Body of pancreas (tissue), 4 donors: ENCODE data around the gene SKI. TPM values are rescaled to one million over a fixed set of nuclear protein-coding genes. Genes with fewer than 3 reads are reported as not detected.

Experiments
- ATAC-seq: fragments of 150-250 bp; one replicate; pipeline ENCODE4 v1.9.1; 2016
- DNase-seq, 4 donors: peaks; one replicate each; pipeline ENCODE4 v3.0.0-alpha.2; 2019
- H3K27ac ChIP-seq, 4 donors: fragments of 200-600 bp; sonication (generic); 1 replicate in 3 of 4; 2 replicates in 1 of 4; pipeline versions ENCODE4 v1.5.1 to v1.6.1; 2016 to 2019; ENCODE audit warnings: mild to moderate bottlenecking in 1 of 4, mixed read lengths in 1 of 4, moderate library complexity in 1 of 4
- H3K27me3 ChIP-seq, 2 donors: fragments of 200-600 bp; sonication (generic); one replicate each; pipeline ENCODE4 v1.6.0; 2016; ENCODE audit warnings: mild to moderate bottlenecking in 1 of 2
- H3K36me3 ChIP-seq, 2 donors: fragments of 200-600 bp; sonication (generic); replicated peaks in 1 of 2; 2 replicates each; pipeline ENCODE4 v1.5.1; 2016; ENCODE audit warnings: low read depth in 2 of 2; ENCODE audit not compliant: insufficient read depth in 1 of 2
- H3K4me1 ChIP-seq: fragments of 200-600 bp; sonication (generic); one replicate; pipeline ENCODE4 v1.6.0; 2016
- H3K4me3 ChIP-seq, 2 donors: fragments of 200-600 bp; sonication (generic); 1 replicate in 1 of 2; 2 replicates in 1 of 2; pipeline ENCODE4 v1.5.1; 2016 to 2019
- H3K9me3 ChIP-seq, 3 donors: fragments of 200-600 bp; sonication (generic); 1 replicate in 2 of 3; 2 replicates in 1 of 3; pipeline ENCODE4 v1.5.1; 2016
- CTCF ChIP-seq, 7 experiments: fragments of 450-650 bp in 4 of 7; fragments of 200-600 bp in 3 of 7; sonication (generic) in 3 of 7; IDR thresholded peaks; one replicate each; pipeline ENCODE4 v1.5.1; 2016 to 2019; ENCODE audit warnings: antibody characterized with exemption in 7 of 7
- POLR2A ChIP-seq, 3 donors: fragments of 450-650 bp; IDR thresholded peaks; one replicate each; pipeline ENCODE4 v1.6.1; 2016; ENCODE audit warnings: antibody characterized with exemption in 3 of 3, mild to moderate bottlenecking in 2 of 3
- WGBS, 2 donors: methylation state at CpG; one replicate each; pipeline ENCODE4 v1.1.5; 2017; 5-methylcytosine and 5-hydroxymethylcytosine counted together
- intact Hi-C: fragments of 100-400 bp; cut with DNase I; formaldehyde crosslinking; loops from one replicate; pipeline ENCODE4 v1.15.1; 2023
- total RNA-seq, 2 donors: library from RNA; depleted of rRNA; stranded (reverse); fragments of >200 nt; gene quantifications; one replicate each; pipeline ENCODE4 v1.1.0, GENCODE V29; 2016

Gene SKI
- total RNA-seq, 2 donors from 2014 or later = 15.8 to 33.0 TPM

- 75 to 81% methylated on average over 15 to 24 of the region's 24 CpGs for WGBS, 2 donors
- Histone ChIP-seq H3K27me3 (no peaks in the 10 kb centered on the region), H3K4me3 (no peak overlapping the region), H3K36me3 (no peaks in the 10 kb centered on the region), H3K27ac (no peak overlapping the region), H3K9me3 (no peaks in the 10 kb centered on the region), H3K4me1 (peaks cover 4% of the 10 kb centered on the region)
- DNase-seq = no peak
- no peak for TF ChIP-seq POLR2A (IDR thresholded peaks at IDR 0.05)
- TF ChIP-seq CTCF (IDR thresholded peaks at IDR 0.05) = no peak
- intact Hi-C loops = no loop called here
- no peak for ATAC-seq
Observed at GRCh38 chr1:2345297-2346075, 117.4 kb downstream of the SKI start.

GRCh38 chr1:2346691-2347408 lies 118.7 kb downstream of the SKI start:
- Histone ChIP-seq H3K27me3 (no peaks in the 10 kb centered on the region), H3K9me3 (no peaks in the 10 kb centered on the region), H3K36me3 (no peaks in the 10 kb centered on the region), H3K4me1 (peaks cover 4% of the 10 kb centered on the region), H3K4me3 (no peak overlapping the region), H3K27ac (no peak overlapping the region)
- intact Hi-C loops = no loop called here
- DNase-seq (no peak), ATAC-seq (no peak)
- TF ChIP-seq CTCF (IDR thresholded peaks at IDR 0.05) = no peak
- no peak for TF ChIP-seq POLR2A (IDR thresholded peaks at IDR 0.05)
- 82% methylated on average over 17 of the region's 17 CpGs; no CpG with 5 or more reads in 1 of the 2 donors for WGBS, 2 donors

- intact Hi-C loops = no loop called here
- Histone ChIP-seq H3K27me3 (no peaks in the 10 kb centered on the region), H3K36me3 (no peaks in the 10 kb centered on the region), H3K27ac (no peak overlapping the region), H3K4me3 (no peak overlapping the region), H3K9me3 (no peaks in the 10 kb centered on the region), H3K4me1 (peaks cover 4% of the 10 kb centered on the region)
- 43 to 49% methylated on average over 4 to 6 of the region's 13 CpGs for WGBS, 2 donors
- ATAC-seq = no peak
- TF ChIP-seq CTCF (IDR thresholded peaks at IDR 0.05) = no peak
- TF ChIP-seq POLR2A (IDR thresholded peaks at IDR 0.05) = no peak
- DNase-seq = no peak
Observed at GRCh38 chr1:2347409-2347785, 119.3 kb downstream of the SKI start.

- peak overlapping the region in 1 of 4 donors; percentile 28 for H3K27ac ChIP-seq
- WGBS, 2 donors = 59 to 77% methylated on average over 20 to 23 of the region's 23 CpGs
- peaks cover 4% of the 10 kb centered on the region for H3K4me1 ChIP-seq
- H3K4me3 ChIP-seq = no peak overlapping the region
- DNase-seq (no peak), ATAC-seq (no peak)
- H3K27me3 ChIP-seq = no peaks in the 10 kb centered on the region
- H3K9me3 ChIP-seq = no peaks in the 10 kb centered on the region
- TF ChIP-seq CTCF (IDR thresholded peaks at IDR 0.05) = no peak
- TF ChIP-seq POLR2A (IDR thresholded peaks at IDR 0.05) = no peak
- H3K36me3 ChIP-seq = no peaks in the 10 kb centered on the region
- intact Hi-C loops = no loop called here
Observed at GRCh38 chr1:2347896-2348295, 119.8 kb downstream of the SKI start.
